ENCODE data around the gene NDUFAF7.

The NDUFAF7 gene

GRCh38 chr2:37232131-37232933 lies 874 bp downstream of the NDUFAF7 start:
- H3K4me3 ChIP-seq (ENCODE audit: low read length) = peak overlapping the region; percentile 99
- peak; percentile 44 for DNase-seq (ENCODE audit: low read depth)
- no peak for TF ChIP-seq CTCF (IDR thresholded peaks at IDR 0.05; ENCODE audit: insufficient read depth, low read depth, low read length, missing control alignments)

- DNase-seq (ENCODE audit: low read depth) = no peak
- TF ChIP-seq CTCF (IDR thresholded peaks at IDR 0.05; ENCODE audit: insufficient read depth, low read depth, low read length, missing control alignments) = no peak
- H3K4me3 ChIP-seq (ENCODE audit: low read length) = no peak overlapping the region
Observed at GRCh38 chr2:37243435-37243834, 12.0 kb downstream of the NDUFAF7 start.

GRCh38 chr2:37244017-37244416 lies 12.6 kb downstream of the NDUFAF7 start:
- TF ChIP-seq CTCF (IDR thresholded peaks at IDR 0.05; ENCODE audit: insufficient read depth, low read depth, low read length, missing control alignments) = no peak
- no peak overlapping the region for H3K4me3 ChIP-seq (ENCODE audit: low read length)
- no peak for DNase-seq (ENCODE audit: low read depth)

GRCh38 chr2:37244755-37245154 lies 13.3 kb downstream of the NDUFAF7 start:
- no peak for DNase-seq (ENCODE audit: low read depth)
- no peak overlapping the region for H3K4me3 ChIP-seq (ENCODE audit: low read length)
- TF ChIP-seq CTCF (IDR thresholded peaks at IDR 0.05; ENCODE audit: insufficient read depth, low read depth, low read length, missing control alignments) = no peak

GRCh38 chr2:37246205-37246604 lies 14.7 kb downstream of the NDUFAF7 start:
- TF ChIP-seq CTCF (IDR thresholded peaks at IDR 0.05; ENCODE audit: insufficient read depth, low read depth, low read length, missing control alignments) = no peak
- no peak overlapping the region for H3K4me3 ChIP-seq (ENCODE audit: low read length)
- DNase-seq (ENCODE audit: low read depth) = no peak

GRCh38 chr2:37250869-37251740 lies 19.6 kb downstream of the NDUFAF7 start:
- no peak for DNase-seq (ENCODE audit: low read depth)
- no peak for TF ChIP-seq CTCF (IDR thresholded peaks at IDR 0.05; ENCODE audit: insufficient read depth, low read depth, low read length, missing control alignments)
- H3K4me3 ChIP-seq (ENCODE audit: low read length) = no peak overlapping the region

Measured in epithelial cell of esophagus (primary cell).